Right ventricle myocardium superior (tissue), 1 donor: ENCODE data around the gene GTF2F1. TPM values are rescaled to one million over a fixed set of nuclear protein-coding genes. Genes with fewer than 3 reads are reported as not detected.
"Not testable (repeated sequence)": the region's sequence is repeated elsewhere in the genome, so short reads cannot be mapped to it uniquely, and the experiment has no call there.

Source experiments
- ATAC-seq: fragments of 200-7000 bp; cut with Tn5 transposase; one replicate; pipeline ENCODE4 v1.9.1; 2020; ENCODE audit warnings: mild to moderate bottlenecking; ENCODE audit not compliant: poor library complexity
- DNase-seq: peaks from one replicate; pipeline ENCODE4 v3.0.0-alpha.2; 2020
- intact Hi-C: fragments of 100-400 bp; cut with DNase I; formaldehyde crosslinking; loops from one replicate; pipeline ENCODE4 v1.11.2; 2022
- long read RNA-seq: library from polyadenylated mRNA; unstranded; transcript quantifications from one replicate; pipeline ENCODE4 v2.0.0, GENCODE V29; 2021
- total RNA-seq: library from RNA; stranded (reverse); fragmentation: NEBNext Ultra II Directional; extraction: Animal tissue kit (Norgen Biotek cat#: 25700); gene quantifications from one replicate; pipeline ENCODE4 v1.2.1, GENCODE V29; 2021
- donor health status: DM: no; HTN: yes; CAD: no; lungs with severe emphysema.

Gene GTF2F1, protein sequence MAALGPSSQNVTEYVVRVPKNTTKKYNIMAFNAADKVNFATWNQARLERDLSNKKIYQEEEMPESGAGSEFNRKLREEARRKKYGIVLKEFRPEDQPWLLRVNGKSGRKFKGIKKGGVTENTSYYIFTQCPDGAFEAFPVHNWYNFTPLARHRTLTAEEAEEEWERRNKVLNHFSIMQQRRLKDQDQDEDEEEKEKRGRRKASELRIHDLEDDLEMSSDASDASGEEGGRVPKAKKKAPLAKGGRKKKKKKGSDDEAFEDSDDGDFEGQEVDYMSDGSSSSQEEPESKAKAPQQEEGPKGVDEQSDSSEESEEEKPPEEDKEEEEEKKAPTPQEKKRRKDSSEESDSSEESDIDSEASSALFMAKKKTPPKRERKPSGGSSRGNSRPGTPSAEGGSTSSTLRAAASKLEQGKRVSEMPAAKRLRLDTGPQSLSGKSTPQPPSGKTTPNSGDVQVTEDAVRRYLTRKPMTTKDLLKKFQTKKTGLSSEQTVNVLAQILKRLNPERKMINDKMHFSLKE
- total RNA-seq, result 30.5 TPM
- long read RNA-seq, transcript GTF2F1-201 (13 exons, 2,731 nt), result major isoform, 78 of 94 reads
- long read RNA-seq, partial matches to known transcripts, result 9 of 94 reads
- long read RNA-seq, other reads (novel, unspliced or antisense), result 7 of 94 reads

DNA sequence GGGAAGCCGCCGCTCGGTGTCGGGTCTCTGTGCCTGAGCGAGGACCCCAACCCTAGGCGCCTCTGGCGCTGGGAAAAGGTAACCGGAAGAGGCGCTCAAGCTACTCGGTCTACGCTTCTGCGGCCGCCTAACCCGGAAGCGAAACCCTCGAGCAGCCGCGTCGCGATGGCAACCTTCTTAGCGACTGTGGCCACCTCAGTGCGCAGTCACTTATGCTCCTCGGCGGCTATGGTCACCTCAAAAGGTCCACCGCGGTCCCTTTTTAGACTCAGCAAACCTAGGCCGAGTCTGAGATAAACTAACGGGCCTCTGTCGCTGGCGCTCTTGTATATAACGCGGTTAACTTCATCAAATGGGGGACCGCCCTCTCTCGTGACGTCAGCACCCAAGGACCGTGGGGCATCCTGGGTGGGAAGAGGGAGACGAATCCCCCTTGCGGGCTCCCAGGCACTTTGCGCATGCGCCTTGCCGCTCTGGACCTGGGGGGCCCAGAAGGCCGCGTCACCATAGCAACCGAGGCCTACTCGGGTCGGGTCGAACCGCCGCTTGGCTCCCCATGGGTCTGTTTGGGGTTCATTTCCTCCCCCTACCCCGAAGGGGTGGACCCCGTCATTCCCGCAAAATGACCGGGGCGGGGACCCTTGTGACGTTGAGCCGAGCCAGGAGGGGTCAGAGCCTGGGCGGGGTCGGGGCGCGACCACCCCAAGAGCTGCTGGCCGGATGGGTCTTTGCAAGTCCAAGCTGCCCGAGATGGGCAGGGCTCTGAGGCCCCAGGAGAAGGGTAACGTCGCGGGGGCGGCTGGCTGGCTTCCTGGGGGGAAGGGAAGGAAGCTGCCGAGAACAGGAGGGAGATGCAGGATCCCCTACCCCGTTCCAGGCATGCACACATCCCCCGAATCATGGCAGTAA lies at the start of gene GTF2F1:
TSS of gene GTF2F1 (minus strand) at position 91 of the 909 bp plus-strand sequence. CDS start 169 bp downstream, outside the sequence.
- DNase-seq, result peak; percentile 97
- intact Hi-C loops, result loop anchor here (5.0 kb wide), 1 partner anchor 64 kb away; the partner anchor contains the start of gene SLC25A23
- peak; percentile 97 for ATAC-seq

DNA sequence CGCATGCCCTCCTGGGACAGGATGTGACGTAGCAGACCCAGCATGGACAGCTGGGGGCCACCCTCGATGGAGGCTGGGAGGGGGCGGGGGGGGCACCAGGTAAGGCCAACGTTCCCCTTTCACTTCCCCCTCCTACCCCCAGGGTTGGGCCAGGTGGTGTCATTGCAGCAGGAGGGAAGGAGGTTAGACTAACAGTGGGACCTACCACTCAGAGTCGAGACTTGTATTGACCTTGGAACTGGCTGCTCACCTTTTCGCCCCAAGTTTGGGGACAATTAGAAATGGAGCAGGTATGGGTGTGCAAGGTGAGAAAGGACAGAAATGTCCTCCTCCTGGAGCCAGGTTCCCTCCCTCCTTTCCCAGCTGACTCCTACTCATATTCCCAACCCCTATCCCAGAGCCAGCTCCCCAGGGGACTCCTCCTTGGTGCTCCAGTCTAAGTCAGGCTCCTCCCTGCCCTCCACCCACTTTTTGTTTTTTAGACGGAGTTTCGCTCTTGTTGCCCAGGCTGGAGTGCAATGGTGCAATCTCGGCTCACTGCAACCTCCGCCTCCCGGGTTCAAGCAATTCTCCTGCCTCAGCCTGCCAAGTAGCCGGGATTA lies 49.2 kb upstream of the GTF2F1 start:
- intact Hi-C loops, result no loop called here
- ATAC-seq, result no peak

DNA sequence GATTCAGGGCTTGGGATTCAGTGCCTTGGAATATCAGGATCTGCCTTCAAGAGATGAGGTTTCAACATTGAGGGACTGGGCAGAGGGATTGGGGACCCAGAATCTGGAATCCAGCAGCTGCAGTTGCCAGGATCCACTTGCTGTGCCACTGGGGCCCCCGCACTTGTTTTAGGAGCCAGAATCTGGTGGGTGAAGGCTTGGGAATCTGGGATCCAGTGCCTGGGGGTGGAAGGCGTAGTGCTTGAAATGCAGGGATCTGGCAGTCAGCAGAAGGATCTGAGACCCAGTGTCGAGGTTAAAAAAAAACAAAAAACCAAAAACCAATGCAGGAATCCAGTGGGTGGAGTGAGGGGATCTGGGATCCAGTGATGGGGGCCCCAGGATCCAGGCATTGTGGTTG lies 47.9 kb upstream of the GTF2F1 start:
- ATAC-seq (no peak), DNase-seq (no peak)
- intact Hi-C loops, result no loop called here

More for the DNA sequence above, 49.2 kb upstream of the GTF2F1 start:
- no peak for DNase-seq

DNA sequence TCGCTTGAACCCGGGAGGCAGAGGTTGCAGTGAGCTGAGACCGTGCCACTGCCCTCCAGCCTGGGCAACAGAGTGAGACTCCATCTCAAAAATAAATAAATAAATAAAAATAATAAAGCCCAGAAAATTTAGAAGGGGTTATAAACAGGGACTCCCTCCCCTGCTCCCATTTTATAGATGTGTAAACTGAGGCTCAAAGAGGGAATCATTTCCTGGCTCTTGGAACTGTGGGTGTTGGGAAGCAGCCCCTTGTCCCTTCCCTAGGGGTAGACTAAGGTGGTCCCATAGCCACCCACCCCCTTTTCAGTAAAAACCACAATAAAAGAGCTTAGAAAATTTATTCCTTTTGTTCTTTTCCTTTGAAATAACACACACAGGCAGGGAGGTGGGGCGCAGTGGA lies 46.8 kb upstream of the GTF2F1 start:
- no peak for DNase-seq
- ATAC-seq, result no peak
- intact Hi-C loops, result no loop called here

DNA sequence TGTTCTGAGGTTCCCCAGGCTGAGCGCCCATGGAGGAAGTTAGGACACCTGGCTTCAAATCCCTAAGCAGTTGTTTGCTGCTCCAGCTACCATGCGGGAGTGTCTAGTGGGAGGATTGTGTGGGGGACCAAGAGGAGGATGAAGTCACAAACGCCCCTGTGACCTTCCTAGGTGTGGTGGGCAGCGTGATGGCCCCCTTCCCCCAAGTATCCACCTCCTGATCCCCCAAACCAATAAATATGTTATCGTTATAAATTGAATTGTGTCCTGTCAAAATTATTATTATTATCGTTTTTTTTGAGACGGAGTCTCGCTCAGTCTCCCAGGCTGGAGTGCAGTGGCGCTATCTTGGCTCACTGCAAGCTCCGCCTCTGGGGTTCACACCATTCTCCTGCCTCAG lies 40.7 kb upstream of the GTF2F1 start, which contains the start of gene SLC25A41:
TSS of gene SLC25A41 (minus strand) at position 101 of the 400 bp plus-strand sequence. CDS start at position 31, 70 bp downstream.
- no peak for DNase-seq
- intact Hi-C loops, result no loop called here
- ATAC-seq, result no peak

DNA sequence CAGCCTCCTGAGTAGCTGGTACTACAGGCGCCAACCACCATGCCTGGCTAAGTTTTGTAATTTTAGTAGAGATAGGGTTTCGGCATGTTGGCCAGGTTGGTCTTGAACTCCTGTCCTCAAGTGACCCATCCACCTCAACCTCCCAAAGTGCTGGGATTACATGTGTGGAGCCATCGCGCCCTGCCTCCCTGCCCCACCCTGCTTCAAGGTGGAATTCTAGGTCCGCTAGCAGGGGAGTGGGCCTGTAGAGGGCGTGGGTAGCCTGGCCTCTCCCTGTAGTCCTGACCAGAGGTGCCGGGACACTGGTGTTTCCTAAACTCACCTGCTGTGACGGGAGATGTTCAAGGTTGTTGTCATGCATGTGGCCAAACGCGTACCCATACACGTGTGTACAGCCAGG lies 40.2 kb upstream of the GTF2F1 start:
- ATAC-seq, result no peak
- intact Hi-C loops, result no loop called here
- no peak for DNase-seq

DNA sequence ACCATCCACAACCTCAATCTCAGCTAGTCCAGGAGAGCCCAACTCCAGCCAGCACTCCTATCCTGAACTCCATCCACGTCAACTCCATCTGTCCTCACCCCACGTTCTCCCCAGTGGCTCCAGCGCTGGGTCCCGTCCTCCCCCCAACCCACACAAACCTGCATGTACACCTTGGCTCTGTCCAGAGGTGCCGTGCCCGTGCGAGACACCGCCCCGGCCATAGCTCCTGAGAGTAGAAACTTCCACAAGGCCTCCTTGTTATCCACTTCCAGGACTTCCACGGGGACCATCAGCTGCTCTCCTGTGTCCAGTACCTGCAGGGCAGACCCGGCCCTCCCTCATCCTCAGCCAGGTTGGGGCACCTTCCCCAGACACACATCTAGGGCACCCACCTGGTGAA lies 38.9 kb upstream of the GTF2F1 start:
- ATAC-seq (no peak), DNase-seq (no peak)
- intact Hi-C loops, result no loop called here

DNA sequence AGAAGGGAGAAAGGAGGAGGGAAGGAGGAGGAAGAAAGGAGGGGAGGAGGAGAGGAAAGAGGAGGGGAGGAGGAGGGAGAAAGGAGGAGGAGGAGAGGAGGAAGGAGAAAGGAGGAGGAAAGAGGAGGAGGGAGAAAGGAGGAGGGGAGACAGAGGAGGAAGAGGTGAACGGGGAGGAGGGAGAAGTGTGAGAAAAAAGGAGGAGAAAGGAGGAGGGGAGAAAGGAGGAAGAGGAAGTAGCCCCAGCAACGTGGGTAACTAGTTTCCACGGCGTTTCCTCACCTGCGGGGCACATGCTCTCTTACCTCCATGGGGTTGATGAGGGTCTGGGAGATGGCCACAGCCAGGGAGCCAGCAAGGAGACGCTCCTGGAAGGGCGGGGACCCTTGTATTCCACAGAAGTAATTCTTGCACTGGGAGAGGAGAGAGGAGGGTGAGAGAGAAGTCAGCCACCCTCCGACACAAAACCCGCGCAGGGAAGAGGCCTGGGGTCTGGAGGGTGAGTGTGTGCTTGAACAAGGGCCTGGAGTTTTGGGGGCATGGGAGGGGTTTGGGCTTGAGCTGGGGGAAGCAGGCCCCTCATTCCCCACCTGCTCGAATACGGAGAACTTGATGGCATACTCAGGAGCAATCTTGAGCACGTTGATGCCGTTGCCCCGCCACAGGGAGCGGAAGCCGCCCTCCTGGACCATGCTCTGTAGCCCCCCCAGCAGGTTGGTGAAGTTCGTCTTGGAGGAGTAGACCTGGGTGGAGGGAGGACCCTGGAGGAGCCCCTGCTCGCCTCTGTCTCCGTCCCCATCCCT lies 36.7 kb upstream of the GTF2F1 start:
- DNase-seq (no peak), ATAC-seq (no peak)
- intact Hi-C loops, result no loop called here

DNA sequence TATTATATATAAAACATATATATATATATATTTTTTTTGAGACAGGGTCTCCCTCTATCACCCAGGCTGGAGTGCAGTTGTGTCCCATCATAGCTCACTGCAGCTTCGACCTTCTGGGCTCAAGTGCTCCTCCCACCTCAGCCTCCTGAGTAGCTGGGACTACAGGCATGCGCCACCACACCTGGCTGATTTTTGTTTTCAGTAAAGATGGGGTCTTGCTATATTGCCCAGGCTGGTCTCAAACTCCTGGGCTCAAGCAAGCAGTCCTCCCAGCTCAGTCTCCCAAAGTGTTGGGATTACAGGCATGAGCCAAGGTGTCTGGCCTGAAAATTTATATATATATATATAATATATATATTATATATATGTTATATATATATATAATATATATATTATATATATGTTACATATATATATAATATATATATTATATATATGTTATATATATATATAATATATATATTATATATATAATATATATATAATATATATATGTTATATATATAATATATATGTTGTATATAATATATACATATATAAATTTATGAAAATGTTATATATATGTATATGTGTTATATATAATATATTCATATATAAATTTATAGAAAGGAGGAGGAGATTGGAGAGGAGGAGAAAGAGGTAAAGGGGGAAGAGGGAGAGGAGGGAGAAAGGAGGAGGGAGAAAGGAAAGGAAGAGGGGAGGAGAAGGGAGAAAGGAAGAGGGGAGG lies 35.9 kb upstream of the GTF2F1 start:
- DNase-seq, intact Hi-C loops, ATAC-seq: not testable (repeated sequence)

DNA sequence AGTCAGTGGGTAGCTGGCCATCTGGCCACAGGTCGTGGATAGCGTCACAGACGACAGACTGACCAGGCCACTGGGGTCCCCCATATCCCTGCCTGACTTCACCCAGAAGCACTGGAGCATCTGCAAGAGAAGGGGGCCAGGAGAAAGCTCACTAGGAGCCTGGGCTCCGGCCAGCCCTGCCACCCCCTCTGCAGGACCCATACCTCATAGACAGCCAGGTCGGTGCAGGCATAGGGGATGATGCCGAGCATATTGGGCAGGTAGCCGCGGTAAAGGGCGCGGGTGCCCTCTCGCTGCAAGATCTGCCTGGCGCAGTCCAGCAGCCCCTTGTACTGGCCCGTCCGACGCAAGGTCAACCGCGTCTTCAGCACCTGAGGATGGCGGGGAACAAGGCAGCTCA lies 34.2 kb upstream of the GTF2F1 start:
- ATAC-seq, result no peak
- intact Hi-C loops, result no loop called here
- DNase-seq, result no peak

DNA sequence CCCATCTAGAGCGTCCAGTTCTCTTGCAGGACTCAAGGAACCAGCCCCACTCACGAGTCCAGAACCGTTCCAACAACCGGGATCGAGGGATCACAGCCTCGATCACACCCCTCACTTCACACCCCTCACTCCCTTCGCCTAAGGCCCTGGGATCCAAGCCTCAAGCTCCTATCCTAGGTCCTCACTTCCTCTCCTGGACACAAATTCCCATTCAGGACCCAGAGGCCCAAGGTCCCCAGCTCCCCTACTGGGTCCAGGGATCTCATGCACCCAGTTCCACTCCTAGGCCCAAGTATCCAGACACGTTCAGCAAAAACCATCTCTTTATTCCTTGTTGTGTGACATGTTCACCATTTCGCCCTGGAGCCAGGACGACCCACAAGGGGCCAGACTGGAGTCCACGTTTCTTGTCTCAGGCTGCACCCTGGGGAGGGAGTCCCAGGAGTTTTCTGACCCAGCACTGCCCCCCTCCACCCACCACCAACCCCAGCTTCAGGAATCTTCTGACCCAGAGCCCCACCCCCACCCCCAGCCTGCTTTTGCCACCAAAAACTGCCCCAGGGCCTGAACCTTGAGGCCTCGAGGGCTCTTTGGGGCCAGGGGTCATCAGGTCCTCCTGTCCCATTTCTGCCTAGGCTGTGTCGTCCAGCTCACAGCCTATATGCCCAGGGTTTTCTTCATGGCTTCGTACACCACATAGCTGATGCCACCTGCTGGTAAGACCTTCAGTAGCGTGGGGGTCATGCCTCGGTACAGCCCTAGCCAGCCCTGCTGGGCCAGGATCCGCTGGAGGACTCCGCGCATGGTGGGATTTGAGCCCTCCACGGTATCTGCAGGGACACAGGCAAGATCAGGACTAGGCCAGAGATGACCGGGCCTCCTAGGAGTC lies 33.0 kb upstream of the GTF2F1 start:
- DNase-seq, result no peak
- intact Hi-C loops, result no loop called here
- no peak for ATAC-seq

DNA sequence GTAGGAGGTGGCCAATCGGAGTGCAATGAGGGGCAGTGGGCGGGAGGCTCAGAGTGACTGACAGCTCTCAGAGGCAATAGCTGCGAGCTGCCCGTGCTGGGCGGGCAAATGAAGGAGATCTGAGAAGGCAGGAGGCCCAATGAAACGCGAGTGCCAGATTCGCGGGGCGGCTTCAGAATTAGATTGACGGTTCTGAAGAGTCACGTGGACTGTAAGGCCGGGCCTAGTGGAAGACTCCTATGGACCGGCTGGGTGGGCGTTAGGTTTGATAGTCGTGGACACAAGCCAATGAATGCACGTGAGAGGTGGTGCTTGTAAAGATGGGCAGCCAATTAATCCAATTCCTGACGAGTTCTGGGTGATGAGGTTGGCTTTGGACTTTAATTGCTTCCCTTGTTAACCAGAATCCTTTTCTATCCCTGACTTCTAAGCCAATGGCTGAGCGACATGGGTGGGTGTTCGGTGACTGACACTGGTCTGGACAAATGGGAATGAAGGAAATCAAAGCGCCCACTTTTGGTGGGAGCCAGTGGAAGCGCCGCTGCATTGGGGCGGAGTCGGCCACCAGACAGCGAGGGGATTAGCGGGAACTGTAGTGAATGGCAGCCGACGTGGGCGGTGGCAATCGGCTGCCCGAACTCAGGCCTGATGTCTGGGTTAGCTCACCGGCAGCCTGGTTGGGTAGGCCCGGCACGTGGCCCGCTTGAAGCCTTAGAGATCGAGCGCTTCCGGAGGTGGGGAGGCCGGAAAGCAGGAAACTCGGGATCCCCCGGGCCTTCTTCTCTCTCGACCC lies 32.2 kb upstream of the GTF2F1 start:
- ATAC-seq (peak; percentile 94), DNase-seq (peak; percentile 100)
- intact Hi-C loops, result no loop called here

DNA sequence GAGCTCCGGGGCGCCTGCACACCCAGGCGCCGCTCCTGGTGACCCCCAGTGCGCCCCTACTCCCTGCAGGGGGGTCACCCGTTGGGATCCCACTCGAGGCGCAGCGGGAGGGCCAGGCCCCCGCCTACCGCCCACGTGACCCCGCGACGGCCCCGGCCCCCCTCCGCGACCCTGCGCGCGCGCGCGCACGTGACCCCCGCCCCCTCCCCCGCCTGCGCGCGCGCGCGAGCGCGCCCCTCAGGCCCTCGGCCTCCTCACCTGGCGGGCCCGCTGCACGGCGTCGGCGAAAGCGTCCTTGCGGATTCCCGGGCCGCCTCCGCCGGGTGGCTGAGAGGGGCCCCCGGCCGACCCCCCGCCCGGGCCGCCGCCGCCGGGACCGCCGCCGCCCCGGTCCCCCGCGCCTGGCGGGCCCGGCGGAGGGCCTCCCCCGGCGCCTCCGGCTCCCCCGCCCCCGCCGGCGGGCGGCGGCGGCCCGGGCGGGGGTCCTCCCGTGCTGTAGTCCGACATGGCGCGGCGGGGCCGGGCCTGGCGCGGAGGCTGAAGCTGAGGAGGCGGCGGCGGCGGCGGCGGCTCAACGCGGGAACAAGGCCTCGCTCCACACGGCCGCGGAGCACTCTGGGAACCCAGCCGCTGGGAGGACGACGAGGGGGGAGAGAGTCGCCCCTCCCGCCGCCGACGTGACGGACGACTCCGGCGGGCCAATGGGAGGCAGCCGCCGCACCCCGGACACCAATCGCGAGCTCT lies 31.4 kb upstream of the GTF2F1 start, which contains the start of gene KHSRP:
TSS of gene KHSRP (minus strand) at position 617 of the 744 bp plus-strand sequence. CDS start at position 507, 110 bp downstream.
- peak; percentile 37 for DNase-seq
- no peak for ATAC-seq
- intact Hi-C loops, result no loop called here

DNA sequence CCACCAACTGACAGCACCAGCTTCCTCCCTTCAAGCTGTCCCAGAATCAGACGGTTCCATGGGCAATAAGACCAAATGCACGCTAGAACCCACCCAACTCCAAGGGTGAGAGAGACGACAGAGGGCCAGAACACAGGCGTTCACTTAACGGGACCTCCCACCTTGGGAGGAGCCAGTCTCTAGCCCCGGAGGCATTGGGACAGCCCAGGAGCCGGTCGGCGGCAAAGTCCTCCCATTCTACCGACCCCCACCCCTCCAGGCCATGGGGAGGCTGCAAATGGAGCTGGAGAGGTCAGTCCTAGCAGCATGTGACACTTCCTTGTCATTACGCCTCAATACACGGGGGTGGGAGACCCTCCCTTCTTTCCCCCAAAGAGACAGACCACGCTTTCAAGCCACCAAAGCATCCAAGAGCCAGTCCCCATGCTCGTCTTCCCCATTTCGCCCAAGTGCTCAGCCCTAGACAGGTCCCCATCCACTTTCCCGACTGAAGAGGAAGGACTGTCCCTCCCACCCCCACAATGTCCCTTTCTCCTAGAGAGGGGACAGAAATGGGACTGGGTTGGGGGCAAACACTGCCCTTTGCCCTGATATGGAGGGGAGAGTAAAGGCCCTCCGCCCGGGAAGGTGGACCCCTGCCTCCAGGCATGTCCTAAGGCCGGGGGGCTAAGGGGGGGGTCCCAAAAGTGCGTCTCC lies 30.7 kb upstream of the GTF2F1 start:
- DNase-seq (no peak), ATAC-seq (no peak)
- intact Hi-C loops, result no loop called here
